GM19193 (cell line): Measurements from ENCODE around the gene IPO4.
A peak's percentile ranks its signal among the peaks of the same experiment; 100 is the strongest.

Experiments used
- POLR2A ChIP-seq: IDR thresholded peaks from 4 replicates; pipeline ENCODE4 v1.6.1; 2011; ENCODE audit not compliant: insufficient read depth, insufficient read length; ENCODE audit errors: extremely low read depth

The IPO4 gene

GRCh38 chr14:24206260-24207103 is 17.9 kb upstream of the IPO4 start:
- TF ChIP-seq POLR2A = no peak

- TF ChIP-seq POLR2A = no peak
These were observed 15.8 kb upstream of the IPO4 start for GRCh38 chr14:24204163-24205146.

- no peak for TF ChIP-seq POLR2A
These were observed 10.4 kb upstream of the IPO4 start for GRCh38 chr14:24198814-24199524.

GRCh38 chr14:24197056-24197450 is 8.4 kb upstream of the IPO4 start:
- TF ChIP-seq POLR2A = no peak

GRCh38 chr14:24196071-24197055 is 7.7 kb upstream of the IPO4 start:
- TF ChIP-seq POLR2A = no peak

- TF ChIP-seq POLR2A = peak; percentile 71
These were observed 6.8 kb upstream of the IPO4 start, which contains the start of gene TM9SF1 for GRCh38 chr14:24195186-24196070. TM9SF1 (minus strand) TSS chr14:24195441; CDS start chr14:24195019, 422 bp downstream.

GRCh38 chr14:24194873-24195185 is 6.2 kb upstream of the IPO4 start:
- no peak for TF ChIP-seq POLR2A

GRCh38 chr14:24194186-24194872 is 5.7 kb upstream of the IPO4 start:
- TF ChIP-seq POLR2A = no peak

- TF ChIP-seq POLR2A = no peak
These were observed 4.3 kb upstream of the IPO4 start for GRCh38 chr14:24192933-24193332.

GRCh38 chr14:24190416-24190815 is 1.8 kb upstream of the IPO4 start:
- TF ChIP-seq POLR2A = no peak

- no peak for TF ChIP-seq POLR2A
These were observed 844 bp upstream of the IPO4 start for GRCh38 chr14:24189460-24189859.

- no peak for TF ChIP-seq POLR2A
These were observed 401 bp upstream of the IPO4 start for GRCh38 chr14:24189059-24189375.
